ENCODE results near the gene CDCP1. TPM values are rescaled to one million over a fixed set of nuclear protein-coding genes. Genes with fewer than 3 reads are reported as not detected.

CDCP1 gene
- total and polyA plus RNA-seq, 2 experiments from 2014 or later, result 5.4 to 8.8 TPM

GRCh38 chr3:45060165-45060892, 85.8 kb downstream of the CDCP1 start:
- H3K9ac ChIP-seq, result no peak overlapping the region
- no peak overlapping the region for H3K4me2 ChIP-seq (ENCODE audit: unreplicated experiment)
- no peak for TF ChIP-seq EZH2 (IDR thresholded peaks at IDR 0.05; ENCODE audit: insufficient read depth, poor library complexity, severe bottlenecking)
- TF ChIP-seq EZH2phosphoT487 (IDR thresholded peaks at IDR 0.05; ENCODE audit: insufficient read depth, low read depth), result no peak
- peaks cover 39% of the 10 kb centered on the region for H3F3A ChIP-seq (ENCODE audit: insufficient read depth)
- H4K20me1 ChIP-seq (ENCODE audit: insufficient read depth), result no peaks in the 10 kb centered on the region
- in situ Hi-C loops (cut with MboI), result no loop called here
- no peaks in the 10 kb centered on the region for H3K9me3 ChIP-seq (ENCODE audit: low read depth)
- no peak overlapping the region for H3K4me3 ChIP-seq
- H3K4me1 ChIP-seq (ENCODE audit: insufficient read depth), result peaks cover 46% of the 10 kb centered on the region
- no peaks in the 10 kb centered on the region for H3K79me2 ChIP-seq (ENCODE audit: insufficient read depth)
- H2AFZ ChIP-seq, result peak overlapping the region; percentile 11; the same call in 1 of the 2 replicates
- H3K27ac ChIP-seq, result no peak overlapping the region
- H3K27me3 ChIP-seq (replicated peaks; ENCODE audit: insufficient read depth), result no peaks in the 10 kb centered on the region
- WGBS, 2 experiments (ENCODE audit: low coverage in 1 of 2, low lambda C conversion rate in 2 of 2, missing lambda C conversion rate in 2 of 2), result 70 to 72% methylated on average over 4 of the region's 4 CpGs
- no peak for DNase-seq
- H3K9me2 ChIP-seq (ENCODE audit: insufficient read depth), result no peaks in the 10 kb centered on the region
- no peaks in the 10 kb centered on the region for H3K36me3 ChIP-seq (ENCODE audit: low read depth)

- Histone ChIP-seq H4K20me1 (ENCODE audit: insufficient read depth) (no peaks in the 10 kb centered on the region), H3K79me2 (ENCODE audit: insufficient read depth) (no peaks in the 10 kb centered on the region), H3K9me2 (ENCODE audit: insufficient read depth) (no peaks in the 10 kb centered on the region), H3K9ac (no peak overlapping the region), H3K4me3 (no peak overlapping the region), H3K4me2 (ENCODE audit: unreplicated experiment) (no peak overlapping the region), H3K27me3 (replicated peaks; ENCODE audit: insufficient read depth) (no peaks in the 10 kb centered on the region), H2AFZ (no peak overlapping the region), H3K4me1 (ENCODE audit: insufficient read depth) (peaks cover 46% of the 10 kb centered on the region), H3F3A (ENCODE audit: insufficient read depth) (peaks cover 42% of the 10 kb centered on the region), H3K9me3 (ENCODE audit: low read depth) (no peaks in the 10 kb centered on the region), H3K36me3 (ENCODE audit: low read depth) (no peaks in the 10 kb centered on the region), H3K27ac (no peak overlapping the region)
- no peak for DNase-seq
- in situ Hi-C loops (cut with MboI), result no loop called here
- WGBS, 2 experiments (ENCODE audit: low coverage in 1 of 2, low lambda C conversion rate in 2 of 2, missing lambda C conversion rate in 2 of 2), result 96 to 97% methylated on average over 2 of the region's 2 CpGs
- no peak for TF ChIP-seq EZH2 (IDR thresholded peaks at IDR 0.05; ENCODE audit: insufficient read depth, poor library complexity, severe bottlenecking)
- no peak for TF ChIP-seq EZH2phosphoT487 (IDR thresholded peaks at IDR 0.05; ENCODE audit: insufficient read depth, low read depth)
Measured at GRCh38 chr3:45059132-45059531, 87.0 kb downstream of the CDCP1 start.

- no peak overlapping the region for H3K9ac ChIP-seq
- H3K4me3 ChIP-seq, result no peak overlapping the region
- WGBS, 2 experiments (ENCODE audit: low coverage in 1 of 2, low lambda C conversion rate in 2 of 2, missing lambda C conversion rate in 2 of 2), result 39 to 40% methylated on average over 3 of the region's 3 CpGs
- H3K27me3 ChIP-seq (replicated peaks; ENCODE audit: insufficient read depth), result no peaks in the 10 kb centered on the region
- H3K9me2 ChIP-seq (ENCODE audit: insufficient read depth), result no peaks in the 10 kb centered on the region
- peaks cover 55% of the 10 kb centered on the region for H3K4me1 ChIP-seq (ENCODE audit: insufficient read depth)
- H3K27ac ChIP-seq, result no peak overlapping the region
- no peaks in the 10 kb centered on the region for H4K20me1 ChIP-seq (ENCODE audit: insufficient read depth)
- no peak overlapping the region for H3K4me2 ChIP-seq (ENCODE audit: unreplicated experiment)
- no peak for TF ChIP-seq EZH2phosphoT487 (IDR thresholded peaks at IDR 0.05; ENCODE audit: insufficient read depth, low read depth)
- TF ChIP-seq EZH2 (IDR thresholded peaks at IDR 0.05; ENCODE audit: insufficient read depth, poor library complexity, severe bottlenecking), result no peak
- H3F3A ChIP-seq (ENCODE audit: insufficient read depth), result peaks cover 55% of the 10 kb centered on the region
- no peaks in the 10 kb centered on the region for H3K79me2 ChIP-seq (ENCODE audit: insufficient read depth)
- H3K9me3 ChIP-seq (ENCODE audit: low read depth), result no peaks in the 10 kb centered on the region
- no peak overlapping the region for H2AFZ ChIP-seq
- no peaks in the 10 kb centered on the region for H3K36me3 ChIP-seq (ENCODE audit: low read depth)
- in situ Hi-C loops (cut with MboI), result no loop called here
- DNase-seq, result no peak
Measured at GRCh38 chr3:45057557-45057956, 88.6 kb downstream of the CDCP1 start.

- Histone ChIP-seq H3K27me3 (replicated peaks; ENCODE audit: insufficient read depth) (no peaks in the 10 kb centered on the region), H3K36me3 (ENCODE audit: low read depth) (no peaks in the 10 kb centered on the region), H4K20me1 (ENCODE audit: insufficient read depth) (no peaks in the 10 kb centered on the region), H3K27ac (no peak overlapping the region), H3K9me2 (ENCODE audit: insufficient read depth) (no peaks in the 10 kb centered on the region), H3F3A (ENCODE audit: insufficient read depth) (peaks cover 55% of the 10 kb centered on the region), H2AFZ (no peak overlapping the region), H3K4me1 (ENCODE audit: insufficient read depth) (peaks cover 55% of the 10 kb centered on the region), H3K4me3 (no peak overlapping the region), H3K9me3 (ENCODE audit: low read depth) (no peaks in the 10 kb centered on the region), H3K4me2 (ENCODE audit: unreplicated experiment) (no peak overlapping the region), H3K79me2 (ENCODE audit: insufficient read depth) (no peaks in the 10 kb centered on the region), H3K9ac (no peak overlapping the region)
- 84 to 85% methylated on average over 5 of the region's 5 CpGs for WGBS, 2 experiments (ENCODE audit: low coverage in 1 of 2, low lambda C conversion rate in 2 of 2, missing lambda C conversion rate in 2 of 2)
- TF ChIP-seq EZH2phosphoT487 (IDR thresholded peaks at IDR 0.05; ENCODE audit: insufficient read depth, low read depth), result no peak
- TF ChIP-seq EZH2 (IDR thresholded peaks at IDR 0.05; ENCODE audit: insufficient read depth, poor library complexity, severe bottlenecking), result no peak
- no peak for DNase-seq
- in situ Hi-C loops (cut with MboI), result no loop called here
Measured at GRCh38 chr3:45056608-45057301, 89.4 kb downstream of the CDCP1 start.

All from GM23248 (cell line).